ENCODE measurements around the gene TEX261. TPM values are rescaled to one million over a fixed set of nuclear protein-coding genes. Genes with fewer than 3 reads are reported as not detected.

TEX261 gene
- total RNA-seq, 2 donors from 2014 or later, result 30.0 to 31.3 TPM

GRCh38 chr2:70939001-70939838 lies 55.5 kb downstream of the TEX261 start:
- no peaks in the 10 kb centered on the region for H3K9me3 ChIP-seq (ENCODE audit: control insufficient read depth, low read length, poor library complexity, severe bottlenecking)
- Mint-ChIP-seq H3K27me3 (peaks cover 46% of the 10 kb centered on the region), H3K4me3 (no peak overlapping the region), H3K27ac (no peak overlapping the region), H3K4me1 (peaks cover 9% of the 10 kb centered on the region), H3K36me3 (ENCODE audit: low read depth) (peaks cover 9% of the 10 kb centered on the region)
- ATAC-seq (no peak), DNase-seq (no peak)

- H3K36me3 Mint-ChIP-seq (ENCODE audit: low read depth), result peaks cover 9% of the 10 kb centered on the region
- H3K4me1 Mint-ChIP-seq, result peaks cover 9% of the 10 kb centered on the region
- H3K9me3 ChIP-seq (ENCODE audit: control insufficient read depth, low read length, poor library complexity, severe bottlenecking), result no peaks in the 10 kb centered on the region
- no peak for ATAC-seq
- no peak overlapping the region for H3K27ac Mint-ChIP-seq
- H3K4me3 Mint-ChIP-seq, result no peak overlapping the region
- peaks cover 40% of the 10 kb centered on the region for H3K27me3 Mint-ChIP-seq
- no peak for DNase-seq
These were observed 56.1 kb downstream of the TEX261 start for GRCh38 chr2:70938586-70938950.

GRCh38 chr2:70937866-70938585 lies 56.6 kb downstream of the TEX261 start:
- H3K4me1 Mint-ChIP-seq, result peaks cover 9% of the 10 kb centered on the region
- no peaks in the 10 kb centered on the region for H3K9me3 ChIP-seq (ENCODE audit: control insufficient read depth, low read length, poor library complexity, severe bottlenecking)
- no peak for DNase-seq
- no peak for ATAC-seq
- peaks cover 45% of the 10 kb centered on the region for H3K27me3 Mint-ChIP-seq
- H3K27ac Mint-ChIP-seq, result no peak overlapping the region
- H3K4me3 Mint-ChIP-seq, result no peak overlapping the region
- H3K36me3 Mint-ChIP-seq (ENCODE audit: low read depth), result peaks cover 9% of the 10 kb centered on the region

GRCh38 chr2:70936979-70937811 lies 57.5 kb downstream of the TEX261 start:
- DNase-seq (no peak), ATAC-seq (no peak)
- H3K27me3 Mint-ChIP-seq, result peaks cover 47% of the 10 kb centered on the region
- H3K27ac Mint-ChIP-seq, result no peak overlapping the region
- no peaks in the 10 kb centered on the region for H3K9me3 ChIP-seq (ENCODE audit: control insufficient read depth, low read length, poor library complexity, severe bottlenecking)
- peaks cover 9% of the 10 kb centered on the region for H3K36me3 Mint-ChIP-seq (ENCODE audit: low read depth)
- no peak overlapping the region for H3K4me3 Mint-ChIP-seq
- H3K4me1 Mint-ChIP-seq, result peaks cover 9% of the 10 kb centered on the region

- DNase-seq, result no peak
- H3K27ac Mint-ChIP-seq, result no peak overlapping the region
- no peaks in the 10 kb centered on the region for H3K9me3 ChIP-seq (ENCODE audit: control insufficient read depth, low read length, poor library complexity, severe bottlenecking)
- peaks cover 48% of the 10 kb centered on the region for H3K27me3 Mint-ChIP-seq
- peaks cover 7% of the 10 kb centered on the region for H3K36me3 Mint-ChIP-seq (ENCODE audit: low read depth)
- peaks cover 6% of the 10 kb centered on the region for H3K4me1 Mint-ChIP-seq
- no peak for ATAC-seq
- H3K4me3 Mint-ChIP-seq, result no peak overlapping the region
These were observed 58.3 kb downstream of the TEX261 start for GRCh38 chr2:70936165-70936978.

Other genes starting within 250 kb of the TEX261 start
- 1 to 10 TPM in 1 of 2 donors, under 1 TPM in 1; 0.34 to 1.3 TPM for gene ADD2, start 226.7 kb downstream of the TEX261 start, total RNA-seq
- gene FIGLA, start 204.2 kb downstream of the TEX261 start, total RNA-seq, result not detected
- under 1 TPM in 1 of 2 donors, not detected in 1; 0.15 TPM for gene CLEC4F, start 174.3 kb downstream of the TEX261 start, total RNA-seq
- under 1 TPM in 1 of 2 donors, not detected in 1; 0.23 TPM for gene CD207, start 159.1 kb downstream of the TEX261 start, total RNA-seq
- not detected for gene VAX2, start 94.3 kb downstream of the TEX261 start, total RNA-seq
- gene ATP6V1B1, start 59.0 kb downstream of the TEX261 start, total RNA-seq, result not detected
- gene ANKRD53, start 16.2 kb downstream of the TEX261 start, total RNA-seq, result under 1 TPM; 0.34 to 0.80 TPM
- 100 to 1,000 TPM in 1 of 2 donors, 10 to 100 TPM in 1; 75.0 to 102 TPM for gene NAGK, start 73.8 kb upstream of the TEX261 start, total RNA-seq
- gene MCEE, start 135.4 kb upstream of the TEX261 start, total RNA-seq, result 10 to 100 TPM in 1 of 2 donors, 1 to 10 TPM in 1; 9.6 to 11.3 TPM
- gene MPHOSPH10, start 135.8 kb upstream of the TEX261 start, total RNA-seq, result 10 to 100 TPM; 28.3 to 42.3 TPM
- gene PAIP2B, start 232.2 kb upstream of the TEX261 start, total RNA-seq, result 1 to 10 TPM; 2.4 to 2.9 TPM

Measured in T-helper 17 cell (primary cell).